GM18909 (cell line): ENCODE results near the gene CLIP3.
A peak's percentile ranks its signal among the peaks of the same experiment; 100 is the strongest.

ENCODE experiments used
- ATAC-seq: cut with Tn5 transposase; IDR thresholded peaks from one replicate; pipeline ENCODE4 v1.9.1; 2021; ENCODE audit warnings: mild to moderate bottlenecking; ENCODE audit not compliant: unreplicated experiment, poor library complexity

Gene CLIP3

GRCh38 chr19:36009633-36010379, 22.9 kb downstream of the CLIP3 start:
- ATAC-seq: no peak

GRCh38 chr19:36009220-36009619, 23.5 kb downstream of the CLIP3 start:
- no peak for ATAC-seq

GRCh38 chr19:36008336-36008978, 24.2 kb downstream of the CLIP3 start, which contains the start of gene SYNE4:
SYNE4 (minus strand) TSS chr19:36008813; CDS start chr19:36008681, 132 bp downstream.
- no peak for ATAC-seq

- ATAC-seq: no peak
Measured at GRCh38 chr19:36006955-36007354, 25.7 kb downstream of the CLIP3 start.

- ATAC-seq: no peak
Measured at GRCh38 chr19:36003284-36003683, 29.4 kb downstream of the CLIP3 start.

GRCh38 chr19:36001605-36002004, 31.1 kb downstream of the CLIP3 start:
- no peak for ATAC-seq

GRCh38 chr19:35996777-35997176, 35.9 kb downstream of the CLIP3 start:
- no peak for ATAC-seq

- ATAC-seq: peak; percentile 84
Measured at GRCh38 chr19:35995048-35995993, 37.4 kb downstream of the CLIP3 start, which contains the start of gene SDHAF1. SDHAF1 (plus strand) TSS chr19:35995188; CDS start chr19:35995275, 87 bp downstream.

- no peak for ATAC-seq
Measured at GRCh38 chr19:35993923-35994598, 38.6 kb downstream of the CLIP3 start.

- no peak for ATAC-seq
Measured at GRCh38 chr19:35992907-35993765, 39.5 kb downstream of the CLIP3 start.

- no peak for ATAC-seq
Measured at GRCh38 chr19:35991731-35992450, 40.8 kb downstream of the CLIP3 start.

GRCh38 chr19:35990771-35991730, 41.6 kb downstream of the CLIP3 start:
- ATAC-seq: no peak

GRCh38 chr19:35990156-35990555, 42.5 kb downstream of the CLIP3 start:
- ATAC-seq: no peak

GRCh38 chr19:35988824-35989223, 43.8 kb downstream of the CLIP3 start:
- ATAC-seq: no peak

- no peak for ATAC-seq
Measured at GRCh38 chr19:35987571-35987896, 45.1 kb downstream of the CLIP3 start.

GRCh38 chr19:35986664-35987570, 45.8 kb downstream of the CLIP3 start:
- ATAC-seq: no peak

GRCh38 chr19:35986111-35986510, 46.6 kb downstream of the CLIP3 start:
- no peak for ATAC-seq
